GM19240 (cell line): ENCODE measurements around the gene ITPR2.
"Not testable (repeated sequence)": the region's sequence is repeated elsewhere in the genome, so short reads cannot be mapped to it uniquely, and the experiment has no call there.

Source experiments
- DNase-seq: peaks from one replicate; pipeline ENCODE4 v3.0.0; 2011; ENCODE audit warnings: low spot score; ENCODE audit not compliant: insufficient read length

Gene ITPR2

DNA sequence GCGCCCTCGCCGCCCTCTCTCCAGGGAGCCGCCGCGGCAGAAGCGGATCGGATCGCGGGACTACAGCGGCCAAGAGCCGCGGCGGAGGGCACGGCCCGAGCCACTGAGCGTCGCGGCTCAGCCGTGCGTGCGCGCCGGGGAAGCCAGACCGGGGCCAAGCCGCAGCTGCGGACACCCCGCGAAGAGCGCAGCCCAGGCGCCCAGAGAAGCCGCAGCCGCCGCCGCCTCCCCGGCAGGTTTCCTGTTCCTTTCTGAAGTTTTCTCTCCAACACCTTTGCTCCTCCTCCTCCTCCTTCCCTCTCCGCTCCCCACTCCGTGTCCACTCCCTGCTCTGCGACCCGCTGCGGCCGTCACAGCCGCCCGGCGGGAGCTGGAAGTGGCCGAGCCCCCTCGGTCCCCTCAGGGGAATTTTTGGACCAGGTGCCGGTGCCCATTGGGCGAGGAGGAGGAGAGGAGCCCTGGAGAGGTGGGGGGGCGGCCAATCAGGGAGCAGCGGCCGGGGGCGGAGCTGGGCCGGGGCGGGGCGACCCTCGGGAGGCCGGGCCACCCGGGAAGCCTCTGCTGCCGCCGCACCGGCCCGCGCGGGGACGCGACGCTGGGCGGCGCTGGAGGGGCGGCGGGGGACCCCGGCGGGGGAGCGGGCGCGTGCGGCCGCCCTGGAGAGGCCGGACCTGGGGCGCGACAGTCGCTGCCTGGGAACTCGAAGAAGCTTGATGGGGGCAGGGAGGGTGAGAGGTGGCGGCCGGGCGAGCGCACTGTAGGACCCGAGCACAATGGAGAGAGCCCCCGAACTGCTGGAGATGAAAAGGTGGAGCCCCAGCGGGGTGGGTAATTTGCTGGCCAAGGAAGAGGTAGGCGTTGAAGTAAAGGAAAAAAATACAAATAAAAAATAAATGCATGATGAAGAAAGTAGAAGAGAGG is at the start of gene ITPR2:
TSS of gene ITPR2 (minus strand) at position 373 of the 921 bp plus-strand sequence. CDS start 413 bp downstream, outside the sequence.
- peak; percentile 92 for DNase-seq

GRCh38 chr12:26880625-26881024 is 47.6 kb upstream of the ITPR2 start:
- no peak for DNase-seq

DNA sequence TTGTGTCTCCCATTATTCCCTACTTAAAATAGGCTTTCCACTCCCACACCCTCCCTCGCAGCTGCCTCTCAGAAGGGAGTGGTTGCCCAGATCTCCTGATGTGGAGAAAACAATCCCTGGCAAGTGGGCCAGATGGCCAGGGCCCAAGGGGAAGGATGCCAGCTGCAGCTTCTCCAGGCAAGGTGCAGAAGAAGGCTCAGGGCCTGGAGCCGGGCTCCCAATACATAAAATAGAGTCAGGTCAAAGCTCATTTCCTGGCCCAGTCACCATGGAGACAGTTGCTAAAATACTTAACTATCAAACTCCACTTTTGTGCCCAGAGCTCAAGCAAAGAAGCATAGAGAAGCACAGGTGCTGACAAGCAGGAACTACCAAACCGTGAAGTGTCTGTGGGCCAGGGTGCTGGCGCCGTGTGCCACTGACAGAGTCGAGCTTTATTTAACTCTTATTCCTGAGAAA is 45.7 kb upstream of the ITPR2 start:
- DNase-seq = no peak

- DNase-seq = no peak
Measured at GRCh38 chr12:26874501-26875296, 41.7 kb upstream of the ITPR2 start.

DNA sequence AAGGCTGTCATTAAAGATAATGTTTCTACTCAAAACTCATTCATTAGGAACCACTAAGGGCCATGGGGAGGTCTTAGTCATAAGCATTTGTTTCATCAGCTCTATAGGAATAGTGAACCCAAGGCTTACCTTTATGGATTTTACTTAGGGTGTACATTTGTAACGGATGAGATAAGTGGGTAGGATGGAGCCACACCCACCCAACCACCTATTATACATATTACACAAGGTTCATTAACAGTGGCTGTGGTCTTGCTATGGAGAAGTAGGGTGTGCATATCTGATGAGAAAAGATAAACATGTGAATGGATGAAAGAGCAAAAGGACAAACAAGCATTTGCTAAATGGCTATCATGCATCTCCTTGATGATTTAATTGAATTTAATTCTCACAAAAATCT is 39.6 kb upstream of the ITPR2 start:
- DNase-seq = no peak

GRCh38 chr12:26871985-26872384 is 39.0 kb upstream of the ITPR2 start:
- DNase-seq = no peak

- no peak for DNase-seq
Measured at GRCh38 chr12:26870491-26871419, 37.8 kb upstream of the ITPR2 start.

DNA sequence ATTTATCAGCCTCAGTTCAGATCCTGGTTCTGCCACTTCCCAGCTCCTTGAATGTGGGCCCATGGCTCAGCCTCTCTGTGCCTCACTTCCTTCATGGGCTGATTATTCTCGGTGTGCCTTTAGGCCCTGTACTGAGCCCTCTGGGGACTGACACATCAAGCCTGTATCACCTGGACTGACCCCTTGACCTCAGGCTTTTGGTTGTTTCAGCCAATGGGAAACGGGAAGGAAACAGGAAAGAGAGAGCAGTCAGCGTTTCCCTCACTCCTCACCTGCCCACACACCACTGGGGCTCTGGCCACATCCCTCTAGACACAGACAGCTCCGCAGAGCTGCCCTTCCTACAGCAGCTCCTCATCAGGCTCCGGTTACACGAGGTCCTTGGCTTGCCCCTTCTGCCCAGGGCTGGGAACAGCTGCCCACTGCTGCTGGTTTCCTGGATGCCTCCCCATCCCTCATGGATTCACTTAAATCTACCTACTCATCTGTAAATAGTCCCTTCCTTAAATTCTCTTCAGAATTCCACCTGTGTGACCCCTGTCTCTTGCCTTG is 37.0 kb upstream of the ITPR2 start:
- DNase-seq = no peak

- no peak for DNase-seq
Measured at GRCh38 chr12:26869104-26869494, 36.1 kb upstream of the ITPR2 start.

DNA sequence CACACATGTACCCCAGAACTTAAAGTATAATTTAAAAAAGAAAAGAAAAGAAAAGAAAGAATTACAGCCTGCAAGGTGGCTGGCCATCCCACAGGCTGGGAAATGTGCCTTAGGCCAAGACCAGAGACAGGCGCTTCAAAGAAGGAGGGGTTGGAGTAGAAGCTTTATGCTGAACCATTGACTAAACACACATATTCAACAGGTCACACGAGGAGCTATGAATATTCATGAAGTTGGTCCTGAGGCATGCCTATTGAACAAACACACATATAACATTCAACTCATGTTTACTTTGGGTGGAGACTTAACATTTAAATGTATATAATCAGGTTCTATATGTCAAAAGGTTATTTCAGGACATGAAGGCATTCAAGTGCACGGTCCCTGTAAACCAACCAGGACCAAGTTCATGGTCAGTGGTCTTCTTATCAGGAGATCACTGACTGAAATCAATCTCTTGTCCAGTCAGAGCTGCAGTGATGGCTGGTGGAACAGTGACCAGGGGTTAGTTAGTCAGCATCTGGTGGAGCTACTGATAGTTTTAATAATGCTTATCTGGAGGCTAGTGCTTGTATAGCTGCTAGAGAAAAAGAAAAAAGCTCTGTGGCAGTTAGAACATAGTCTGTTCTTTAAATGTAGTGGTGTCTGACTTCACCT is 35.6 kb upstream of the ITPR2 start:
- DNase-seq = no peak

GRCh38 chr12:26867080-26867479 is 34.1 kb upstream of the ITPR2 start:
- peak; percentile 35 for DNase-seq

- no peak for DNase-seq
Measured at GRCh38 chr12:26863515-26863914, 30.5 kb upstream of the ITPR2 start.

DNA sequence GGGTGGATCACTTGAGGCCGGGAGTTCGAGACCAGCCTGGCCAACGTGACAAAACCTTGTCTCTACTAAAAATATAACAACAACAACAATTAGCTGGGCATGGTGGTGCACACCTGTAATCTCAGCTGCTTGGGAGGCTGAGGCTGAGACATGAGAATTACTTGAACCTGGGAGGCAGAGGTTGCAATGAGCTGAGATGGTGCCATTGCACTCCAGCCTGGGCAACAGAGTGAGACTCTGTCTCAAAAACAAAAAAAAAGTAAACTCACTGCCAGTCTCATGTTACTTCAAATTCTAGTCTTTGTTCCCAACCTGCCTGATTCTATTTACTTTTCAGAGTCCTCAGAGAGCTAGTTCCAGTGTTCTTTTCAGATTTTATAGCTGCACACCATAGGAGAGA is 29.8 kb upstream of the ITPR2 start:
- not testable (repeated sequence) for DNase-seq

- no peak for DNase-seq
Measured at GRCh38 chr12:26861690-26862089, 28.7 kb upstream of the ITPR2 start.

DNA sequence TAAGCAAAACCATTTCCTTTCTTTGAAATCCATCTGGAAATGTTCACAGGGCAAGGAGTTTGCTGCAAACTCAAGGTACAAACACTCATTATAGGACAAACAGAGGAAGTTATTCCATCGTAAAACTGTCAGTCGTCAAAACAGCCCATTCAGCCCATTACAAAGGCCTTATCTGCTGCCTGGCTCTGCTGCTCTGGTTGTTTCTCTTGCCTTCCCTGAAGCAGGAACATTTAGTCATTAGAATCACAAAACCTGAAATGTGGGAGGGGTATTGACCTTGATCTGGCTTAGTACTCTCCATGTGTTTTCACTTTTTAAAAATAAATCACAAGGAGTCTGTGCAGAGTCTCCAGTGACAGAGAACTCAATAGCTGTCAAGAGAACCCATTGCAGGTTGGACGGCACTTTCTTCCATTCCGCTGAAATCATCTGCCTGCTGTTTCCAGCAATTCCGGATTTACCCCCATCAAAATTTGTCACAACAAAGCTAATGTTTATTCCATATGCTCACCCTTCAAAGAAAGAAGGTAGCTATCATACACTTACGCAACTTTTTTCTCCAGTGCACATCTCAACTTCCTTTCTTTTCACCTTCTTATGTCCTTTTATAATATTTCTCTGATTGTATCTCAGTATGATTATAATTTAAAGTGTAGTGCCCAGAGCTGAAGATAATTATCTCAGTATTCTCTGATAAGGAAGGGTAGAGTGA is 24.6 kb upstream of the ITPR2 start:
- DNase-seq = no peak

DNA sequence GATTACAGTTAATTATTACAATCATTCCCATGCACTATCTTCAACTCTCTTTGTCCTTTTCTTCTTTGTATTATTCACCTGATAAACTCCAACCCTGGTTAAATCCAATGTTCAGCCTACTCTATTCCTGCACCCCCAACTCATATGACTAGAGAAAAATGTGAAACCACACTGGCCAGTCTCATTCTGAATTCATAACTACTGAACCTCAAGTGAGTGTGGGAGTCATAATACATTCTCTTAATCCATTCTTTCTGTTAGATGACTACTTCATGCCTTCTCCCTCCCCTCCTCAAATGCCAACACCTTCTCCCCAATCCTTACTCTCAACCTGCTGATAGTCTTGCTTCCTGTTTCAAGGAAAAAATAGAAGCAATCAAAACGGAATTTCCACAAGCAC is 22.3 kb upstream of the ITPR2 start:
- DNase-seq = no peak

DNA sequence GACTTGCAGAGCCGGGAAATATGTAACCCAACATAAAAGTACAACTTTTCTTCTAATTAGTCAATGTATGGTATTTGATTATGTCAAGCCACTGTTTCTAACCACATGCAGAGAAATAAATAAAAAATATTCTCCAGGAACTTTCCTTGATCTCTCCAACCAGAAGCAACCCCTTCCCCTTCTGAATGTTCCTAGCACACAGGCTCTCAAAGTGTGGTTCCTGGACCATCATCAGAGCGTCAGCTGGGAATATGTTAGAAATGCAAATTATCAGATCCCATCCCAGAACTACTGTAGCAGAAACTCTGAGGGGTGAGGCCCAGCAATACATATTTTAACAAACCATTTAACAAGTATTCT is 21.0 kb upstream of the ITPR2 start:
- no peak for DNase-seq

DNA sequence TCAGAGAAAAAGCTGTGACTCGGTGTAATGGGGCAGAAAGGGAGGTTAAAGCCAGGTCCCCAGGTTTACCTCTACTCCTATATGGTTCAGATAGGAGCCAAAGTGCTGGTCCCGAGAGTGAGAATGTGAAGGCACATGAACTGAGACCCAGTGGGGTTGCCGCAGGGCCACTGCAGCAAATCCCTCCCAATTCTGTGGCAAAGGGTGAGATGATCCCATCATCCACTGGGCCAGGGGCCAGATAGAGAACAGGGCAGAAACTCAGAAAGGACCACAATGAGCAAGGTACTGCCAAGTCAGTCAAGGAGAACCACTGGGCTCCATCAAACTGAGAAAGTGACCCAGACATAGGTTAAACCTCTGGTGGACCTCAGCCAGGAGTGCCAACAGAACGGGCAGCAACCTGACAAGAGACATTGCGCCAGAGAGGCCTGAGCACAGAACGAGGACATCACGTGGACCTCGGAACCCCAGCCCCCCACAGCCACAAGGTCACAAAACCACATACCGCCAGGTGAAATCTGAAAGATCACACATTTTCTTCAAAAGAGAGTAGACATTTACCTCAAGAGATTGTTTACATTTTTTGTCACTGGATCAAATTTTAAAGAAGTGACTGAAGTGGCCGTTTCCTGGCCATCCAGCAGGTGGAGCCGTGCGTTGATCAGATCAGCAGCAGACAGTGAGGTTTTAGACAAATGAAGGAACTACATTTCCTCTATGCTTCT is 20.5 kb upstream of the ITPR2 start:
- peak; percentile 43 for DNase-seq
